Stimulated activated naive CD4-positive, alpha-beta T cell (primary cell): ENCODE measurements around the gene PFKFB4.
"Not testable (repeated sequence)": the region's sequence is repeated elsewhere in the genome, so short reads cannot be mapped to it uniquely, and the experiment has no call there.

ENCODE experiments used
- DNase-seq, 6 experiments: peaks; one replicate each; lab custom pipeline; 2025; lab: John Stamatoyannopoulos, UW

Gene PFKFB4

DNA sequence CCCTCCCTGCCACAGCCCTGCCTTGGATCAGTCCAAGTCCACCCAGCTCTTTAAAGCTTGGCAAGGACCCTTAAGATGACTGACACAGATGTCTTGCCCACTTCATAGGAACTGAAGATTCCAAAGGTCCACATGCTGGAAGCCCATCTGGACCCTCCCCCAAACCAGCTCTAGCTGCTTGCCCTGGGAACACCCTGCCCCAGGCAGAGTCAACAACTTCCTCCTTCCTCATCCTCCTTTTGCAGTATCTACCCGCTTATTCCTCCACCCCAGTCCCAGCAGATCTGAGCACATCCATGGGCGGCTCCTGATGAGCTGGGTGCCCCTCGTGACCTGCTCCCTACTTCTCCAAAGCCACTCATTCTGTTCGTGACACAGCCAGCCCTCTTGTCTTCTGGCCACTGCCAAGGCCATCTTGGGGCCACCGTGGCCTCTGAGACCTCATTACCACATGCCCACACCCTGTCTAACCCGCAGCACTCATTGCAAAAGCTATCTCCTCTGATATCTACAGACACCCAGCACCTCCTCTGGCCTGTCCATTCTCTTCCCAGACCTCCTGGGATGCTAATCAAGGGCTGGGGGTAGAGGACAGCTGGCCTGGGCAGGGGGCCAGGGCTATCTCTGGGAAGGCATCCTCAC is 2.0 kb upstream of the PFKFB4 start:
- no peak for DNase-seq

- no peak for DNase-seq
Measured at GRCh38 chr3:48555949-48556795, 431 bp downstream of the PFKFB4 start.

GRCh38 chr3:48555231-48555948 is 1.2 kb downstream of the PFKFB4 start:
- DNase-seq: no peak

DNA sequence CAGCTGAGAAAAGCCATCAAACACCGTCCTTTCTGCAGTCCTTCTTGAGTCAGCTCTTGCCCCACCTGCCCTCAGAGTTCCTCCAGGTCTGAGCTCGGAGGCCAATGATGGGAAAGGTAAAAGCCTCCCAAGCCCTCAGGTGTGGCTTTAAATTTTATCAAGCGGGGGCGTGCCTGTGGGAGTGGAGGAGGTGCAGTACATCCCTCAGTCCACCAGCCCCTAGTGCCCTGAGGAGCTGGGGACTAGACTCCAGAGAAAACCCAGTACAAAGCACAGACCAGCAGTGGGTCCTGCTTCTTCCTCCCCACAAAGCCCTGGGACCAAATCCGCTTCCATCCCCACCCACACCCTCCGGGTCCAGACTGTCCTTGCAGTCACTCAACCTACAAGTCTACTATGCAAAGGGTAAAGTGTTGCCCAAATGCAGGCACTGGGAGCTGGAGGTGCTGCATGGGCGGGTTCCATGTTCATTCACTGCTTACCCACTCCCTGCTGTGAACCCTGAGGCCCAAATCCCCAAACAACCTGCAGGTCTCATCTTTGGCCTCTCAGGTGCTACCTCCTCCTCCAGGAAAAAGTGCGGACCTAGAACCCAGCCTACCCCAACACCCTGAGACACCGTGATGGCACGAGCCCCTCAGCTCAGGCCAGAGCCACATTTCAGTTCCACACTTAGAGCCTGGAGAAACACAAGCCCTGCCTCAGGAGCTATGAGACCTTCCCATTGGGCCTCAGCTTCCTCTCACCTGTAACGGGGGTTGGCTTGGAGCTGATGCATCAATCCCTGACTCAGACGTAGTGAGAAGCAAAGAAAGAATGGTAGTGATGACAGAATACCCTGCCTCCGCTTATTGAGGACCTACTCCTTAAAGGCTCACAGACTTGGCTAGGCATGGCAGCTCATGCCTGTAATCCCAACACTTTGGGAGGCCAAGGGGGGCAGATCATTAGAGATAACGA is 2.4 kb downstream of the PFKFB4 start:
- no peak for DNase-seq

GRCh38 chr3:48553361-48553760 is 3.2 kb downstream of the PFKFB4 start:
- DNase-seq: no peak

DNA sequence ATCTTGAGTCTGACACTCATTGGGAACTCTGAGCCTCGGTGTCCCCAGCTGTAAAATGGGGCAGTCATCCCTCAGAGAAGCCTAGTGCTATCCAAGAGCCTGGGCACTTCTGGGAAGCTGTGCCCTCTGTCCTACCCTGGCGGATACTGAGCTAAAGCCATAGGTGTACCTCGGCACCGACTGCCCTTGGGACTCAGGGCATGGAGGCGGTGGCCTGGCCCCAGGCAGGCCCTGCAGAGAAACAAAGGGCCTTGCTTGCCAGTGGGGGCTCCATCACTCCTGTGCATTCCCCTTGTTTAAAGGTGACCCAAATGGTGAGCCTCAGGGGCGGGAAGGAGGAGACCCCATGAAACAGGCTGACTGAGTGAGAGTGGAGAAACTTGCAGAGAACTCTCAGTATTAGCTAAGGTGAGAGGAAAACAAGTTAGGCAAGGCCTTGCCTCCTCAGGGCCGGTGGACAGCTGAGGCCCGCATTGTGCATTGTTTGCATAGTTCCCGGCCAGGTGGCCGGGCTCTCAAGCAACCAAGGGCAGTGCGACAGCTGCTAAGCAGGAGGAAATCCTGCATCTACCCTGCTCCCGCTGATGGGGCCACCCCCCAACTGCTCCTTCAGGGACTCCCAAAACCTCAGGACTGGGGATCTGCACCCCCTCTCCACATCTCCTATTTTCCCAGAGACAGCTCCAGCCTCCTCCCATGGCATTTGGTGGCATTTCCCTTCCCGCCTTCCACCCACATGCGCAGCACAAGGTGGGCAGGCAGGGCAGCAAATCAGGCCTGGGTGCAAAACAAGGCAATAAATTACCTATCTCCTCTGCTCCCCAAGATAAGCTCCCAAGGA is 4.3 kb downstream of the PFKFB4 start:
- no peak for DNase-seq

DNA sequence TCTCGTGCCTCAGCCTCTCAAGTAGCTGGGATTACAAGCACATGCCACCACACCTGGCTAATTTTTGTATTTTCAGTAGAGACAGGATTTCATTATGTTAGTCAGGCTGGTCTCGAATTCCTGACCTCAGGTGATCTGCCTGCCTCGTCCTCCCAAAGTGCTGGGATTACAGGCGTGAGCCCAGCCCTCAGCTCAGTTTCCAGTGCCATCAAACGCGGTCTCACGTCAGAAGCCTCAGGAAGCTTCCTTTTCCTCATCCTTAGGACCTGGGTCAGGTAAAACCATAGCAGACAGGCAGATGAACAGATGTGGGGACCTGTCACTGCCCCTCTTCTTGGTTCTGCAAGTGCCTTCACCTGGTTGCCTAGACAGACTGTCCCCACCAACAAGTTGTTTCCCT is 5.0 kb downstream of the PFKFB4 start:
- not testable (repeated sequence) for DNase-seq

GRCh38 chr3:48548729-48549705 is 7.6 kb downstream of the PFKFB4 start:
- peak; percentile 43 to 82 (median 74) for DNase-seq

- no peak for DNase-seq
Measured at GRCh38 chr3:48548126-48548525, 8.5 kb downstream of the PFKFB4 start.

DNA sequence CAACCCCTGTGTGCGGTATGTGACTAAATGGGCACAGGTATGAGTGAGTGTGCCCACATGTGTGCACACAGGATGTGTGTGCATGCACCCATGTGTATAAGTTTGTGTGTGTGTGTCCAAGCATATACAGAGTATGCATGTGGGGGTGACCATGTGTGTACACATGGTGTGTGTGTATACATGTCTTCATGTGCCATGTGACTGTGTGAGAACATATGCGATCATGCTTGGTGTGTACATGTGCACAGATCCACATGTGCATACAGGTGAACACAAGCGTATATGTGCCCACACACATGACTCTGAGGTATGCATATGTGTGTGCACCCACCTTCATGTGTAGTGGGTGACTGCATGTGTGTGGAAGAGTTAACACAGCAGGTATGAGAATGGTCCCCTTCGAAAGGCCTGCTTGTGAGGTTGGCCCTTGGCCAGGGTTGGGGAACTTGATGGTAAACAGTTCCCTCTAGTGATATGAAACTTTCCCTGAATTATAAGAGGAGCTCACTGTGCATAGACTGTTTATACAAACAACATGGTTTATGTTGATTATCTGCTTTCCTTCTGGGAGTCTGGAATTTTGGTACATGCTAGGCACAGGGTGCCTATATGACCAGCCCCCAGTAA is 10.3 kb downstream of the PFKFB4 start:
- DNase-seq: peak in 2 of 6 experiments; percentile 6 to 39

- no peak for DNase-seq
Measured at GRCh38 chr3:48544141-48544540, 12.5 kb downstream of the PFKFB4 start.

- no peak for DNase-seq
Measured at GRCh38 chr3:48543271-48543866, 13.2 kb downstream of the PFKFB4 start.

GRCh38 chr3:48538451-48538850 is 18.2 kb downstream of the PFKFB4 start:
- no peak for DNase-seq

GRCh38 chr3:48536785-48537184 is 19.8 kb downstream of the PFKFB4 start:
- no peak for DNase-seq

GRCh38 chr3:48536116-48536515 is 20.5 kb downstream of the PFKFB4 start:
- no peak for DNase-seq

GRCh38 chr3:48535578-48535977 is 21.0 kb downstream of the PFKFB4 start:
- DNase-seq: no peak

DNA sequence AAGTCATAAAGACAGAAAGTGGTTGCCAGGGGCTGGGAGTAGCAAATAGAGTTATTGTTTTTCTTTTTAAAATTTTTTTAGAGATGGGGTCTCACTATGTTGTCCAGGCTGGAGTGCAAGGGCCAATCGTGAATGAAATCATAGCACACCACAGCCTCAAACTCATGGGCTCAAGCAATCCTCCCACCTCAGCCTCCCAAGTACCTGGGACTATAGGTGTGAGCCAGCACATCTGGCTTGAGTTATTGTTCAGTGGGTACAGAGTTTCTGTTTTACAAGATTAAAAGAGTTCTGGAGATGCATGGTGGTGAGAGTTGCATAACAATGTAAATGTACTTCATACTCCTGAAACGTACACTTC is 23.6 kb downstream of the PFKFB4 start:
- DNase-seq: no peak

DNA sequence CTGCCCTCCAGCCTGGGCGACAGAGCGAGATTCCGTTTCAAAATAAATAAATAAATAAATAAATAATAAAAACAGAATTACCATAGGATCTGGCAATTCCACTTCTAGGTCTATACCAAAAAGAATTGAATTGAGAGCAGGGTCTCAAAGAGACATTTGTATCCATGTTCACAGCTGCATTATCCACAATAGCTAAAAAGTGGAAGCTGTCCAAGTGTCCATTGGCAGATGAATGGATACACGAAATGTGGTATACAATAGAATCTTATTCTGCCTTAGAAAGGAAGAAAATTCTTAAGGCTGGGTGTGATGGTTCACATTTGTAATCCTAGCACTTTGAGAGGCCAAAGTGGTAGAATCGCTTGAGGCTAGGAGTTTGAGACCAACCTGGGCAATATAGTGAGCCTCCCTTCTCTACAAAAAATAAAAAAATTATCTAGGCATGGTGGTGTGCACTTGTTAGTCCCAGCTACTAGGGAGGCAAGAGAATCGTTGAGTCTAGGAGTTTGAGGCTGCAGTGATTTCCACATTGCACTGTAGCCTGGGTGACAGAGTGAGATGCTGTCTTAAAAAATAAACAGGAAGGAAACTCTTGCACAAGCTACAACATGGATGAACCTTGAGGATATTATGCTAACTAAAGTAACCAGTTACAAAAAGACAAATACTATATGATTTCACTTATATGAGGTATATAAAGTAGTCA is 24.2 kb downstream of the PFKFB4 start:
- no peak for DNase-seq
